ENCODE results near the gene SF3A1. TPM values are rescaled to one million over a fixed set of nuclear protein-coding genes. Genes with fewer than 3 reads are reported as not detected.

The SF3A1 gene
- total RNA-seq, 1 donor from 2014 or later, result 42.1 TPM

DNA sequence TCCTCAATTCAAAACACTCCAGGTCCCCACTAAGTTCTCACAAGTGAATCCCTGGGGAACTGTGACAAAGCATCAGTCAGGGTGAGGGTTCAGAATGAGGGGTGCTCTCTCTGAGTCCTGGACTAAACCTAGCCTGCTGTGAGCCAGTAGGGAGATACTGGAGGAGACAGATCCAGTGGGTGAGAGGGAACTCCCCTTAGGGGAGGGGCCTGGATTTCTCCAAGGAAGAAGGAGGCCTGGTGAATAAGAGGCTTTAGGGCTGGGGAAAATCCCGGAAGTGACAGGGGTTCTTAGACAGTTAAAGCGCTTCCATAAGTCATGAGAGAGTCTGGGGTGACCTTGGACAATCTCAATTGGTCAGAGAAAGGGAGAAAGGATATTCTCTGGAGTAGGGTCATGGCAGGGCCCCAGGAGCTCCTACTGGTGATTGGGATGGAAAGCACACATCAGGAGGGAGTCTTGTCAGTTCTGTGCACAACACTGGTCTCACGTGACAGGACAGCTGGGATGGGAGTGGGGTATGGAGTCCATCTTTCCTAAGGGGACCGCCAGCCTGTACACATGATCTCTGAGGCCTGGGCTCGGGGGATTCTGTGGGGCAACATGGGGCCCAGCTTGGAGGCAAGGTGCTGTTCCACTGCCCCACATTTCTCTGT lies 31.5 kb downstream of the SF3A1 start:
- peak; percentile 84 for DNase-seq (ENCODE audit: low read depth)

- DNase-seq (ENCODE audit: low read depth), result no peak
Observed at GRCh38 chr22:30324014-30324730, 32.5 kb downstream of the SF3A1 start.

DNA sequence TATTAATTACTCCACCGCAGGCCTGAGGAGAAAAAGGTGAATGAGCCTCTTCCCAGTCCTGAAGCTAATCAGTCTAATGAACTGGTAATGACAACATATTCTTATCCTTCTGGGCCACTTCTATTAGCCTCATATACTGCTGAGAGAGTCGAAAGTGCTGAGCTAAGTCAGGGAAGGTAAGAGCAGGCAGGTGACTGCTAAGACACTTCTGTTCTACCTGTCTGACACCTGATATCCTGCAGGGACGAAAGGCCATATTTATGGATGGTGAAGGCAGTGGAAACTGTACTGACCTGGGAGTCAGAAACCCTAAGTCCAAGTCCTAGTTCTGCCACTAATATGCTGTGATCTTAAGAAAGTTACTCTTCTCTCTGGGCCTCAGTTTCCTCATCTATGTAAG lies 33.4 kb downstream of the SF3A1 start:
- DNase-seq (ENCODE audit: low read depth), result no peak

GRCh38 chr22:30321461-30321860 lies 35.2 kb downstream of the SF3A1 start:
- DNase-seq (ENCODE audit: low read depth), result no peak

GRCh38 chr22:30320021-30320556 lies 36.6 kb downstream of the SF3A1 start:
- no peak for DNase-seq (ENCODE audit: low read depth)

DNA sequence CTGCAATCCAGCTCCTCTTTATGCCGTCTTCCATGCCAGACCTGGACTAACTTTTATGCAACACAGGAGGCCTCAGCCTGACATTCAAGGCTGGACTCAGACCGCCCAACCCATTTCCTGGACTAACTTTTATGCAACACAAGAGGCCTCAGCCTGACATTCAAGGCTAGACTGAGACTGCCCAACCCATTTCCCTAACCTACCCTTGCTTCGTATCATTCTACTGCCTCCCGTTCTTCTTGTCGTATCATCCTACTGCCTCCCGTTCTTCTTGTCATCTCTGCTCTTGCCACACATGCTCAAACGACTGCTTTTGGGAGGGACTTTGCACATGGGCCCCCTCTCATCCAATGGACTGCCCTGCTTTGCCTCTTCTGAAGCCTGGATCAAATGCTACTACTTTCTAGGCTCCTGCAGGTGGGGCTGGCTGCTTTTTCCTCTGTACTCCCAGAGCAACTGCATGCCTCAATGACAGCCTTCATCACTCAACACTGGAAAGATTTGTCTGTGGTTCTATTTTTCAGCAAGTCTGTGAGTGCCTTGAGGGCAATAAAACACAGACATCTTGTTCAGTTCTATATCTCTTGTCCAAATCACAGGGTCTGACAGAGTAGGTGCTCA lies 37.8 kb downstream of the SF3A1 start:
- DNase-seq (ENCODE audit: low read depth), result no peak

DNA sequence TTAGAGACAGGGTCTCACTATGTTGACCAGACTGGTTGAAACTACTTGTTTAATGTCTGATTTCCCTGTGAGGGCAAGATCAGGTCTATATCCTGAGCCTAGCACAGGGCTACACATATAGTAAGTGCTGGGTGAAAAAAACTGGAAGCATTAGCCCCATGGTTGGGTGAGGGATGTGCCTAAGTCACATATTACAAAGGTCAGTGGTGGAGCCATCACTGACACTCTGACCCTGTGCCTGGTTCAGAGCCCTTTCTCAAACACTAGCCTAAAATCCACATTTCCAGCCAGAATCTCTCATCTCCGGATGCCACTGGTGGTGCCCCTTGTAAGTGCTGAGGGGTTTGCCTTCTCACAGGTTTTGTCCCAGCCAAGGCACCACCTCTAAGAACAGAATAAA lies 38.9 kb downstream of the SF3A1 start:
- no peak for DNase-seq (ENCODE audit: low read depth)

DNA sequence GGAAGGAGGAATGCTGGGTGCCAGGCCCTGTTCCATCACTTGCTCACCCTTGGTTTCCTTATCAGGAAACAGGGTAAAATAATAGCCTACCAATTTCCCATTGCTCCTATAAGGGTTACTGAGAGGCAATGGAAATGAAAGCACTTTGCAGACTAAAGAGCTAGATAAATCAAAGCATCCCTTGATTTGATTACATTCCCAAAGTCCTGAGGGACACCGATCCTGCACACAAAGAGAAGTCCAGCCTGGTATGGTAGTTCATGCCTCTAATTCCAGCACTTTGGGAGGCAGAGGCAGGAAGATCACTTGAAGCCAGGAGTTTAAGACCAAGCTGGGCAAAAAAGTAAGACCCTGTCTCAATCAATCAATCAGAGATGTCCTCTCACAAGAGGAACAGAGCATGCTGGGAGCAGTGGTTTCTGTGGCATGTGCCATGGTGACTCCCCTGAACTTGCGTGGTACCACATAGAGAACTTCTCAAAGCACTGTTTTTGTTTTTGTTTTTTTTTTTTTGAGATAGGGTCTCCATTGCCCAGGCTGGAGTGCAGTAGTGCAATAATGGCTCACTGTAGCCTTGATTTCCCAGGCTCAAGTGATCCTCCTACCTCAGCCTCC lies 40.6 kb downstream of the SF3A1 start:
- DNase-seq (ENCODE audit: low read depth), result no peak

GRCh38 chr22:30314915-30315314 lies 41.8 kb downstream of the SF3A1 start:
- peak; percentile 67 for DNase-seq (ENCODE audit: low read depth)

GRCh38 chr22:30313527-30314363 lies 42.9 kb downstream of the SF3A1 start:
- DNase-seq (ENCODE audit: low read depth), result no peak

GRCh38 chr22:30312053-30312452 lies 44.6 kb downstream of the SF3A1 start:
- peak; percentile 89 for DNase-seq (ENCODE audit: low read depth)

- DNase-seq (ENCODE audit: low read depth), result peak; percentile 96
Observed at GRCh38 chr22:30310881-30311771, 45.6 kb downstream of the SF3A1 start.

DNA sequence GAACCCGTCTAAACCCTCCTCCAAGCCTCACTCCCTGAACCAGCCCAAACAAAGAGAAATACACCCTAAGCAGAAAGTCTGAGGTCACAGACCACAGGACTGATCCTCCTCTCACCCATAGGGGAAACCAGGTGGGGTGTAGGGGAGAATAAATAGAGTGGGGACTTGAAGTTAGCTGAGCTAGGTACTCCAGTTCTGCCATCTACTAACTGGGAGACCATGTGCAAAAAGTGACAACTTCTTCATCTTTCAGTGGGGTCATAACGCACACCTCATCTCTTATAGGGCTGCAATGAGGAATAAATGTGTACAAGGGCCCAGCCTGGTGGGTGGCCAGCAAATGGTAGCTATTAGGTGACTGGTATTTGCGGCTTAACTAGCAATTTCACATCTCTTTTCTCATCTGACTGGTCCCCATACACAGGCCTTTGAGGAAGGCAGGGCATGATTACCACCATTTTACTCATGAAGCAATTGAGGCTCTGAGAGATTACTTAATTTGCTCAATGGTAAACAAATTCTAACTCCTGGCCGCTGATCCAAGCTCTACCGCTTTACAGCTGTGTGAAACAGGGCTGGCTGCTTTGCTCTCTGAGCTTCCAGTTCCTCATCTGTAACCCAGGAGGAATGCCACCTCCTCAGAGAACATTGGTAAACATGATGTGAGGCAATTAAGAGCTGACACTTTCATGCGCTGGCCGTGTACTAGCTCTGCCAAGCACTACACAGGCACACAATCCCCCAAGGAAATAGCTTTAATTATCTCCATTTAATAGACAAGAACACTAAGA lies 46.5 kb downstream of the SF3A1 start:
- peak; percentile 98 for DNase-seq (ENCODE audit: low read depth)

- DNase-seq (ENCODE audit: low read depth), result peak; percentile 75
Observed at GRCh38 chr22:30308518-30309230, 48.0 kb downstream of the SF3A1 start.

DNA sequence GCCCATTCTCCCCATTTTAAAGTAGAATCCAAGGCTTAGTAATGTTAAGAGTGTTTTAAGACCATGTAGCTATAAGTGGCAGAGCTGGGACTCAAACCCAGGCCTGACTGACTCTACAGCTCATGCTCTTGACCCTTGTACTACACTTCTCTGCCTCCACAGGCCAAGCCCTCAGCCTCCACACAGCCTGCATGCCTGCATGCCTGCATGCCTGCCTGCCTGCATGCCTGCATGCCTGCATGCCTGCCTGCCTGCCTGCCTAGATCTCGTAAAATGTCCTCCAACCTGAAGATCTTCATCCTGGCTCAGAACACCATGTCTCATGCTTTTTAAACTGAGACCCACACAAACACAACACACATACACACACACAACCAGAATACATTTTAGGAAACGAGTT lies 48.6 kb downstream of the SF3A1 start:
- DNase-seq (ENCODE audit: low read depth), result no peak

DNA sequence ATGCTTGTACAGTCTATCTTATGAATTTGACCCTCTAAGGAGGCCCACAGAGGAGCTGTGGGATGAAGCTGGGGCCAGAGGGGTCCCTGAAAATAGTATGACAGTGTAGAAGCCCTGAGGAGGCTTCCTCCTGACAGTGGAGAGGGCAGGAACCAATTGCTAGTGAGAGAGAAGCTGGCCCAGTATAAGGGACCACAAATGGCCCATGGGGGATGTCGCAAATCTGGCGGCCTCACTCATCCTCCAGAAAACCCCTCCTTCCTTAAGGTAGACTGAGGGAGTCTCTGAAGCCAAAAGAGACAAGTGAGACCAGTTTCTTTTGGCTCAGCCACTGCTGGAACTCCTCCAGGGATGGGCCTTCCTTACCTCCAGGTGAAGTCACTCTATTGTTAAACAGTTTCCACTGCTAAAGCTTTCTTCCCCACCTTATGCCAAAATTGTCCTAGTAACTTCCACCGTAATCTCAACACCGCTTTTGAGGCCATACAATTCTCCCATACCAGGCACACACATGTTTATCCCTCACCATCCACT lies 49.6 kb downstream of the SF3A1 start:
- no peak for DNase-seq (ENCODE audit: low read depth)

DNA sequence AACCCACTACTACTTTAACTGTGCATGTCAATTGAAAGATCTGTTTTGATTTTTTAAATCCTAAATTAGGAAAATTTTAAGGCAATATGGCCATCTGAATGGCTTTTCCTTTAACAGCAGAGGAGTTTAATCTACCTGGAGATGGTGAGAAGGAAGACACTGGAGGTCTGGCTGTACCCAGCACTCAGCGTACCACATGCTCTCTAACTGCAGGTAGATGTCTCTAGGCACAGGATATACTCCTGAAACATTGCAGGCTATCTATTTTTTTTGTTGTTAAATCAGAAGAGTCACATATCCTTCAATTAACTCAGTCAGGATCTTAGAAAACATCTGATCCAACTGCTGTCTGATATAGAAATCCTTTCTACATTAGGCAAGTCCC lies 50.1 kb downstream of the SF3A1 start:
- no peak for DNase-seq (ENCODE audit: low read depth)

GRCh38 chr22:30305906-30306626 lies 50.6 kb downstream of the SF3A1 start:
- DNase-seq (ENCODE audit: low read depth), result peak; percentile 62
